ENCODE results near the gene HNRNPUL1. TPM values are rescaled to one million over a fixed set of nuclear protein-coding genes. Genes with fewer than 3 reads are reported as not detected.

Gene HNRNPUL1
- total and polyA plus RNA-seq, 9 donors, result 73.0 to 182 (median 160) TPM

DNA sequence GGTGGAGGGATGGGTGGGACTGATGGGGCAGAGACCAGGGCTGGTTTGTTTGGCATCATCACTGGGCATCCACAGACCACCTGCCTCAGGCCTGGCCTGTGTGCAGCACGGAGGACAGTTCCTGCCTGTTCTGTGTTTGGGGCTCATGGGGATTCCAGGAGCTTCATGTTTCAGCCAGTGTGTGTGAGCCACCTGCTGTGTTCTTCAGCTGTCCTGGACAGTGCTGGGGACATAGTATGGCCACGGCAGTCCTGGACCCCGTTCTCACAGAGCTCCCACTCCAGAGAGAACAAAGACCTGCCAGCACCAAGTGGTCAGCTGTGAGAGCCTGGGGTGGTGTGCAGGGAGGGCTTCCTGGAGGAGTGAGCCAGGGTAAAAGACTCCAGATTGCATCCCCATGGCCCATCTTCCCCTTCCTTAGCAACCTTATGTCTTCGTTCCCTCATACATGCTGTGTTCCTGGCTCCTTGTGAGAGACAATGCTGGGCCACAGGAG is 43.8 kb downstream of the HNRNPUL1 start:
- no peak overlapping the region for H3K4me3 ChIP-seq (ENCODE audit: low read length)
- peaks cover 55% of the 10 kb centered on the region for H3K36me3 ChIP-seq (ENCODE audit: control insufficient read depth, insufficient read depth, low read length)
- DNase-seq, result peak; percentile 80
- no peaks in the 10 kb centered on the region for H3K27me3 ChIP-seq (ENCODE audit: control insufficient read depth, insufficient read depth, low read length)
- H3K27ac ChIP-seq (ENCODE audit: low read length), result peak overlapping the region; percentile 98
- peaks cover 52% of the 10 kb centered on the region for H3K4me1 ChIP-seq (ENCODE audit: control insufficient read depth, insufficient read depth, low read length)
- 43% methylated on average over 1 of the region's 4 CpGs for WGBS (ENCODE audit: insufficient coverage)
- no peaks in the 10 kb centered on the region for H3K9me3 ChIP-seq (replicated peaks; ENCODE audit: control insufficient read depth, low read depth, low read length)

DNA sequence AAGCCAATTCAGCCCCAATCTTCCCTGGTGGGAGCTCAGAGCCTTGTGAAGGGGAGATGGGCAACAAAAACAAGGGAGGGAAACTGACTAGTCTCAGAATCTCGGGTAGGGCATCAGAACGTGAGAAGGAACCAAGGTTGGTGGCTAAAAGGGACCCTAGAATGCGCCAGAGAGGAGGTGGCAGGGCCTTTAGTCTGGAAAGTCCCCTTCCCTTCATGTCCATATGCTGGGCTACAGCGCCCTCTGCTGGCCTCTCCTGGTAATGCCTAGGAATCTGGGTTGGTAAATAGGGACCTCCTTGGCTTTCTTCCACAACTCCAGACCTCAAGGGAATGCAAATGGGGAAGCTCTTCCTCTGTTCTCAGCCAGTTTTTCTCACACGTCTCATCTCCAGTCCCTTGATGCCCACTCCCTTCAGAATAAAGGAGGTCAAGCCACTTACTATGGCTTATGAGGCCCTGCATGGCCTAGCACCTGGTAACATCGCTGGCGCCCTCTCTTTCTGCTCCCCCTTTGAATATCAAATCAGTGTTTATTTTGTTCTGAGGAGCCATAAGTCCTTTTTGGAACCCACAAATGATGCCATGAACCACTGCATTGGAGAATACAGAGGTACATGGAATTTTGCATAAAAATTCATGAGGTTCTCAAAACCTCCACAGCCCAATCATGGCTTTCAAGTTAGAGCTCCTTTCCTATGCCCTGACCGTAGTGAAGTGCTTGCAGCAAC is 44.4 kb downstream of the HNRNPUL1 start:
- WGBS (ENCODE audit: insufficient coverage), result 7% methylated on average over 4 of the region's 8 CpGs
- H3K27me3 ChIP-seq (ENCODE audit: control insufficient read depth, insufficient read depth, low read length), result no peaks in the 10 kb centered on the region
- H3K4me1 ChIP-seq (ENCODE audit: control insufficient read depth, insufficient read depth, low read length), result peaks cover 52% of the 10 kb centered on the region
- peak overlapping the region; percentile 98 for H3K27ac ChIP-seq (ENCODE audit: low read length)
- DNase-seq, result peak; percentile 95
- H3K4me3 ChIP-seq (ENCODE audit: low read length), result no peak overlapping the region
- H3K36me3 ChIP-seq (ENCODE audit: control insufficient read depth, insufficient read depth, low read length), result peaks cover 55% of the 10 kb centered on the region
- H3K9me3 ChIP-seq (replicated peaks; ENCODE audit: control insufficient read depth, low read depth, low read length), result no peaks in the 10 kb centered on the region

DNA sequence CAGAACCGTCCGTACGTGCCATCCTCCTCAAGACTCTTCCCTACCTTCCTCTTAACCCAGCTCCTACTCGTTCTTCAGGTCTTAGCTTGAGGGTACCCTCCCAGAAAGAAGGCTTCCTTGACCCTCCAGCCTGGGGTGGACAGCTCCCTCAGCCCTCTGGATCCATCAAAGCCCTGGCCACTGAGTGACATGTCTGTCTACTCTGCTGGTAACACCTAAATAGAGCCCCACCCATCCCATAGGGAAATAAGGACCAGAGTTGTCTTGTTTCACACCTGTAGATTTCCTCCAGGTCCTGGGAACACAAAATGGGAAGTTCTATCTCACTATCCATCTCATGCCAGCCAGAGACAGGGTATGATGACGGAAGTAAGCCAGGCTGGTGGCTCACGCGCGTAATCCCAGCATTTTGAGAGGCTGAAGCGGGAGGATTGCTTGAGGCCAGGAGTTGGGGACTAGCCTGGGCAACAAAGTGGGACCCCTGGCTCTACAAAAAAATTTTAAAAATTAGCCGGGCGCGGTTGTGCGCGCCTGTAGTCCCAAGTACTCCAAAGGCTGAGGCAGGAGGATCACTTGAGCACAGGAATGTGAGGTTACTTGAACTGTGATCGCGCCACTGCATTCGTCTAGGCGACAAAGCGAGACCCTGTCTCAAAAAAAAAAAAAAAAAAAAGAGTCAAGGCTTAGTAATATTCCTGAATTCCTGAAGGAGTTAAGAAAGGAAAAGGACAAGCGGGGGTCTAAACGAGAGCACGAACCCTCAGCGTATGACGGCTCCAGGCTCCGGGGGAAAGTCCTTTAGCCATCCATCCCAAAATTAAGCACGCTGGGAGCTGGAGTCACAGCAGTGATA is 45.2 kb downstream of the HNRNPUL1 start:
- peak overlapping the region; percentile 98 for H3K27ac ChIP-seq (ENCODE audit: low read length)
- H3K9me3 ChIP-seq (replicated peaks; ENCODE audit: control insufficient read depth, low read depth, low read length), result no peaks in the 10 kb centered on the region
- DNase-seq, result peak; percentile 47
- H3K36me3 ChIP-seq (ENCODE audit: control insufficient read depth, insufficient read depth, low read length), result peaks cover 55% of the 10 kb centered on the region
- peaks cover 48% of the 10 kb centered on the region for H3K4me1 ChIP-seq (ENCODE audit: control insufficient read depth, insufficient read depth, low read length)
- H3K27me3 ChIP-seq (ENCODE audit: control insufficient read depth, insufficient read depth, low read length), result no peaks in the 10 kb centered on the region
- WGBS (ENCODE audit: insufficient coverage), result 24% methylated on average over 16 of the region's 26 CpGs
- H3K4me3 ChIP-seq (ENCODE audit: low read length), result peak overlapping the region; percentile 89

DNA sequence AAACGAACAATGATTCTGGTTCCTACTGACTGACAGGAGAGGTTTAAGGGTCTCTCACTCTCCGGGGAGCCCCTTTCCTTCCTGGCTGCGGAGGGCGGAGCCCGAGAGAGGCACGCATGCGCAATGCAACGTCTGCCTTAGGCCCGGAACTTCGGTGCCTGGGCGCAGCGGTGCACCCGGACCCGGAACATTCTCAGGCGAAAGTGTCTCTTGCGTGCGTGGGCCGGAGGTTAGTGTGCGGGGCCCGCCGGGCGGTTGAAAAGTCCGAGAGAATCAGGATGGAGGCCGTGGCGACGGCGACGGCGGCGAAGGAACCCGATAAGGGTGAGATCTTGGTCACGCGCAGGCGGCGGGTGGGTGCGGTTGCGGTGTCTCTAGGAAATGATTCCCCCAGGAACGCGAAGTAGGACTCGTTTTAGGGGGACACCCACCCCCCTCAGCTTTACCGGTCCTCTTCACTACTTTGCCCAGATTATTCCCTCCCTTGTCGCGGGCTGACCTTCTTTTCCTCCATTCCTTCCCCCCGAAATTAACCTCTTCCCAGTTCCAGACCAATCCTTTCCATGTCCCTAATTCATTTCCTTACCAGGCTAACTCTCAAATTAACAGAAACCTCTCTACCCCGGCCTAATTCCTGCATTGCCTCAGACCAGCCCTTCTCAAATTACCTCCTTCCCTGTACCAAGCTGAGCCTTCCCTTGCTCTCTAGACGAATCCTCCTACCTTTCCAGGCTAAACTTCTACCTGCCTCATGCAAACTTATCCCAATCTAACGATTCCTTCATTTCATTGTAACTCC is 46.1 kb downstream of the HNRNPUL1 start, which contains the start of gene CCDC97:
CCDC97 (plus strand) TSS at position 140 of the 799 bp plus-strand sequence; CDS start at position 279, 139 bp downstream.
- H3K27me3 ChIP-seq (ENCODE audit: control insufficient read depth, insufficient read depth, low read length), result no peaks in the 10 kb centered on the region
- peak within 1 kb of the TSS; percentile 98 for H3K27ac ChIP-seq (ENCODE audit: low read length)
- DNase-seq, result peak; percentile 95
- H3K36me3 ChIP-seq (ENCODE audit: control insufficient read depth, insufficient read depth, low read length), result peaks cover 52% of the 10 kb centered on the region
- H3K4me1 ChIP-seq (ENCODE audit: control insufficient read depth, insufficient read depth, low read length), result peaks cover 47% of the 10 kb centered on the region
- H3K9me3 ChIP-seq (replicated peaks; ENCODE audit: control insufficient read depth, low read depth, low read length), result no peaks in the 10 kb centered on the region
- WGBS (ENCODE audit: insufficient coverage), result under 1% methylated on average over 32 of the region's 47 CpGs
- H3K4me3 ChIP-seq (ENCODE audit: low read length), result peak within 1 kb of the TSS; percentile 89

DNA sequence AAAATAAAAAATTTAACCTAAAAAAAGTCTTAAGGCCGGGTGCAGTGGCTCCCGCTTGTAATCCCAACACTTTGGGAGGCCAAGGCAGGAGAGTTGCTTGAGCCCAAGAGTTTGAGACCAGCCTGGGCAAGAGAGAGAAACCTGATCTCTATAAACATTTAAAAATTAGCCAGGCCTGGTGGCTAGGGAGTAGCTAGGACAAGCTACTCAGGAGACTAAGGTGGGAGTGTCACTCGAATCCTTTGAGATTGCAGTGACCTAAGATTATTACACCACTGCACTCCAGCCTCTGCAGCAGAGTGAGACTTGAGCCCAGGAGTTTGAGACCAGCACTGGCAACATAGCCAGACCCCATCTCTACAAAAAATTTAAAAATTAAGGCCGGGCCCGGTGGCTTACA is 46.9 kb downstream of the HNRNPUL1 start:
- WGBS (ENCODE audit: insufficient coverage), result 56% methylated on average over 1 of the region's 5 CpGs
- H3K27me3 ChIP-seq (ENCODE audit: control insufficient read depth, insufficient read depth, low read length), result no peaks in the 10 kb centered on the region
- no peaks in the 10 kb centered on the region for H3K9me3 ChIP-seq (replicated peaks; ENCODE audit: control insufficient read depth, low read depth, low read length)
- no peak for DNase-seq
- peaks cover 45% of the 10 kb centered on the region for H3K4me1 ChIP-seq (ENCODE audit: control insufficient read depth, insufficient read depth, low read length)
- H3K4me3 ChIP-seq (ENCODE audit: low read length), result peak overlapping the region; percentile 89
- H3K36me3 ChIP-seq (ENCODE audit: control insufficient read depth, insufficient read depth, low read length), result peaks cover 52% of the 10 kb centered on the region
- peak overlapping the region; percentile 98 for H3K27ac ChIP-seq (ENCODE audit: low read length)

DNA sequence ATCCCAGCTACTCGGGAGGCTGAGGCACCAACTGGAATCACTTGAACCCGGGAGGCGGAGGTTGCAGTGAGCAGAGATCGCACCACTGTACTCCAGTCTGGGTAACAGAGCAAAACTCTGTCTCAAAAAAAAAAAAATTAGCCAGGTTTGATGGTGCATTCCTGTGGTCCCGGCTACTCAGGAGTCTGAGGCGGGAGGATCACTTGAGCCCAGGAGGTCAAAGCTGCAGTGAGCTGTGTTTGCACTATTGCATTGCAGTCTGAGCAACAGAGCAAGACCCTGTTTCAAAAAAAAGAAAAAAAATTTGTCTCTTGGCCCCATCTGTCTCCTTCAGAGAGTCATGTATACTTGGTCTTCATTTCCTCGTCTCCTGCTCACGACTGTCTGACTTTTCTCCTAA is 47.4 kb downstream of the HNRNPUL1 start:
- no peaks in the 10 kb centered on the region for H3K9me3 ChIP-seq (replicated peaks; ENCODE audit: control insufficient read depth, low read depth, low read length)
- DNase-seq, result no peak
- no peaks in the 10 kb centered on the region for H3K27me3 ChIP-seq (ENCODE audit: control insufficient read depth, insufficient read depth, low read length)
- H3K4me3 ChIP-seq (ENCODE audit: low read length), result no peak overlapping the region
- 80% methylated on average over 6 of the region's 8 CpGs for WGBS (ENCODE audit: insufficient coverage)
- H3K4me1 ChIP-seq (ENCODE audit: control insufficient read depth, insufficient read depth, low read length), result peaks cover 40% of the 10 kb centered on the region
- H3K36me3 ChIP-seq (ENCODE audit: control insufficient read depth, insufficient read depth, low read length), result peaks cover 52% of the 10 kb centered on the region
- no peak overlapping the region for H3K27ac ChIP-seq (ENCODE audit: low read length)

DNA sequence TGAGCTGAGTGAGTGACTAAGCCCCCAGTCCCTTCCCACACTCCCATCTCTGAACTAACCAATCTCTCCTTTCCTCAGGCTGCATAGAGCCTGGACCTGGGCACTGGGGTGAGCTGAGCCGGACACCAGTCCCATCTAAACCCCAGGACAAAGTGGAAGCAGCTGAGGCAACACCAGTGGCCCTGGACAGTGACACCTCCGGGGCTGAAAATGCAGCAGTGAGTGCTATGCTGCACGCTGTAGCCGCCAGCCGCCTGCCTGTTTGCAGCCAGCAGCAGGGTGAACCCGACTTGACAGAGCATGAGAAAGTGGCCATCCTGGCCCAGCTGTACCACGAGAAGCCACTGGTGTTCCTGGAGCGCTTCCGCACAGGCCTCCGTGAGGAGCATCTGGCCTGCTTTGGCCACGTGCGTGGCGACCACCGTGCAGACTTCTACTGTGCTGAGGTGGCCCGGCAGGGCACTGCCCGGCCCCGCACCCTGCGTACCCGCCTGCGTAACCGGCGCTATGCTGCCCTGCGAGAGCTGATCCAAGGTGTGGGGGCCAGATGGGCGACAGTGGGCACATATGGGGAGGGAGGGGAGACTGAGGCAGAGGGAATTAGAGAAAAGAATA is 52.2 kb downstream of the HNRNPUL1 start:
- DNase-seq, result no peak
- Histone ChIP-seq H3K27ac (ENCODE audit: low read length) (no peak overlapping the region), H3K27me3 (ENCODE audit: control insufficient read depth, insufficient read depth, low read length) (no peaks in the 10 kb centered on the region), H3K36me3 (ENCODE audit: control insufficient read depth, insufficient read depth, low read length) (peaks cover 86% of the 10 kb centered on the region), H3K4me3 (ENCODE audit: low read length) (no peak overlapping the region), H3K9me3 (replicated peaks; ENCODE audit: control insufficient read depth, low read depth, low read length) (no peaks in the 10 kb centered on the region), H3K4me1 (ENCODE audit: control insufficient read depth, insufficient read depth, low read length) (peaks cover 5% of the 10 kb centered on the region)
- WGBS (ENCODE audit: insufficient coverage), result 98% methylated on average over 23 of the region's 24 CpGs

DNA sequence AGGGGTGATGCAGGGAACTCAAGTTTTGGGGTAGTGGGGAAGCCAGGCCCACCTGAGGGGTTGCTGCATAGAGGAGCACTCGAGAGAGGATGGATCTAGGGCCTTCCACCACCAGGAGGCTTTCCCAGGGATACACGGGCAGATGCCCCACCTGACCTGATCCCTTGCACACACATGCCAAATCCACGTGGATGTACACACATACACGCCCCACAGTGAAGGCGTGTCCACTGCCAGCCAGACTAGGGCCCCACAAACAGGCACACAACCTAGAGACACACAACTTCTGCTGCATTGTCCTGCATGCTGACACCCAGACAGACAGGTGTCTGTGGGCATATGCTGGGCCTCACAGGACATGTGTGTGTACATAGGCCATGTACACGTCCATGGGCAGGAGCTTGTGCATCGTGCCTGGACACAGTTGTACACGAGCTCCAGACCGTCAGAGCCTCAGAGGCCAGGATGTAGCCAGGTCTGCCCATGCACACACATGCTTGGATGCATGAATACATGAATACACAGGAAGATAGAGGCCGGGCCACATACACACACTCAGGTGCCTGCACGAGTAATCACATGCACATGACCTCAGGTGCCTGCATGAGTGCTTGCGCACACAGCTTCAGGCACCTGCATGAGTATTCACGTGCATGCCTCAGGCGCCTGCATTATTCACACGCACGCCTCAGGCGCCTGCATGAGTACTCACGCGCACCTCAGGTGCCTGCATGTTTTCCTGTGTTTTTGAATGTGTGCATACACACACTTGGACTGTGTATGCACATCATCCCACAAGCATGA is 54.7 kb downstream of the HNRNPUL1 start:
- peaks cover 87% of the 10 kb centered on the region for H3K36me3 ChIP-seq (ENCODE audit: control insufficient read depth, insufficient read depth, low read length)
- H3K4me1 ChIP-seq (ENCODE audit: control insufficient read depth, insufficient read depth, low read length), result peaks cover 19% of the 10 kb centered on the region
- no peaks in the 10 kb centered on the region for H3K27me3 ChIP-seq (ENCODE audit: control insufficient read depth, insufficient read depth, low read length)
- no peak overlapping the region for H3K27ac ChIP-seq (ENCODE audit: low read length)
- 80% methylated on average over 18 of the region's 19 CpGs for WGBS (ENCODE audit: insufficient coverage)
- no peaks in the 10 kb centered on the region for H3K9me3 ChIP-seq (replicated peaks; ENCODE audit: control insufficient read depth, low read depth, low read length)
- H3K4me3 ChIP-seq (ENCODE audit: low read length), result no peak overlapping the region
- no peak for DNase-seq
